ENCODE results near the gene CCL13.

Gene CCL13

DNA sequence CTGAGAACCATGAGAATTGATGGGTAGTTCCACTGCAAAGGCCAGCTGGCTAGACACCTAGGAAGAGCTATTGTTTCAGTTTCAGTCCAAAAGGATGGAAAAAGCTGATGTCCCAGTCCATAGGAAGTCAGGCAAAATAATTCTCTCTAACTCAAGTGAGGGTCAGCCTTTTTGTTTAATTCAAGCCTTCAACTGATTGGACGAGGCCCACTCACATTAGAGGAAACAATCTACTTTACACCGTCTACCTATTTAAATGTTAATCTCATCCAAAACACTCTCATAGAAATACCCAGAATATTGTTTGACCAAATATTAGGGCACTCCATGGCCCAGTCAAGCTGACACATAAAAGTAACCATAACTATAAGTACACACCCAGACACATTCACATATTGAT is 14.4 kb upstream of the CCL13 start:
- no peak for TF ChIP-seq REST (IDR thresholded peaks at IDR 0.05; ENCODE audit: low read depth)
- no peak for TF ChIP-seq EP300 (IDR thresholded peaks at IDR 0.05; ENCODE audit: borderline replicate concordance)
- TF ChIP-seq MAX (IDR thresholded peaks at IDR 0.05), result no peak
- TF ChIP-seq TAF1 (IDR thresholded peaks at IDR 0.05; ENCODE audit: low read depth), result no peak
- TF ChIP-seq RAD21 (IDR thresholded peaks at IDR 0.05; ENCODE audit: low read depth), result no peak
- TF ChIP-seq TCF12 (IDR thresholded peaks at IDR 0.05; ENCODE audit: low read depth), result no peak
- TF ChIP-seq CREB1 (IDR thresholded peaks at IDR 0.05; ENCODE audit: low read depth), result no peak

DNA sequence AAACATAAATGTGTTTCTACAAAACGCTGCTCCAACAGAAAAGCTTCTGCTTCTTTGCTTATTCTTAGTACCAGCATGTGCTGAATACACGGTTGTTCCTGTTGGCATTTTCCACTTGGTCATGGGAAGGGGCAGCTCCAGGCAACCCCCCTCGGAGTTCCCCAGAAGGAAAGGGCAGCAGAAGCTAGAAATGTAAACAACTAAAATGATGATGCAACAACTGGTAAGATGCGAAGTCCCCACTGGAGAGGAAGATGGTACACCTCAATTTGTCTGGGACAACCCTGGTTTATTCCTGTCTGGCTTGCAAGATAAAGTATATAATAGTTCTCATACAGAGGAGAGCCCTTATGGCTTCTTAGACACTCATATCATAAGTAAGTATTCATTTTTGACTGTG is 9.2 kb upstream of the CCL13 start:
- TF ChIP-seq REST (IDR thresholded peaks at IDR 0.05; ENCODE audit: low read depth) (no peak), CEBPB (IDR thresholded peaks at IDR 0.05) (no peak), TEAD4 (IDR thresholded peaks at IDR 0.05) (no peak), FOXM1 (IDR thresholded peaks at IDR 0.05; ENCODE audit: borderline replicate concordance, low read depth) (no peak), EGR1 (IDR thresholded peaks at IDR 0.05) (no peak), YY1 (IDR thresholded peaks at IDR 0.05; ENCODE audit: low read depth) (no peak), ZBTB7A (IDR thresholded peaks at IDR 0.05; ENCODE audit: low read depth) (no peak), EP300 (IDR thresholded peaks at IDR 0.05; ENCODE audit: borderline replicate concordance) (no peak), TAF1 (IDR thresholded peaks at IDR 0.05; ENCODE audit: low read depth) (no peak), MAX (IDR thresholded peaks at IDR 0.05) (no peak), NFIC (IDR thresholded peaks at IDR 0.05) (no peak), RAD21 (IDR thresholded peaks at IDR 0.05; ENCODE audit: low read depth) (no peak)
- TF ChIP-seq, protein P1, sequence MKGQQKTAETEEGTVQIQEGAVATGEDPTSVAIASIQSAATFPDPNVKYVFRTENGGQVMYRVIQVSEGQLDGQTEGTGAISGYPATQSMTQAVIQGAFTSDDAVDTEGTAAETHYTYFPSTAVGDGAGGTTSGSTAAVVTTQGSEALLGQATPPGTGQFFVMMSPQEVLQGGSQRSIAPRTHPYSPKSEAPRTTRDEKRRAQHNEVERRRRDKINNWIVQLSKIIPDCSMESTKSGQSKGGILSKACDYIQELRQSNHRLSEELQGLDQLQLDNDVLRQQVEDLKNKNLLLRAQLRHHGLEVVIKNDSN (IDR thresholded peaks at IDR 0.05), result no peak

DNA sequence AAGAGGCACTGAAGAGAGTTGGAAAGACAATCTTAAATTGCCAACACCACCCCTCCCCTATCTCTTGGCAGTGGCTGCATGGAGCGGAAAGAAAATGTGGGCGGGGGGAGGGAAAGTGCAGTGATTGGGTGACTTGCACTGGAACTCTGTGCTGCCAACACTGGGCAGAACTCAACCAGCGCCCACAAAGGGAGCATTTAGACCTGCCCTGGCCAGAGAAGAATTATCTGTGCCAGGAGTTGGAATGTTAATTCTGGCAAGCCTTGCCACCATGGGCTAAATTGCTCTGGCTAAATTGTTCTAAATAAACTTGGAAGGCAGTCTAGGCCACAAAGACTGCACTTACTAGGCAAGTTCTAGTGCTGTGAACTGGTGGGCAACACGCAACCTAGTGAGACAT is 6.5 kb upstream of the CCL13 start:
- TF ChIP-seq FOXM1 (IDR thresholded peaks at IDR 0.05; ENCODE audit: borderline replicate concordance, low read depth), result no peak
- no peak for TF ChIP-seq RAD21 (IDR thresholded peaks at IDR 0.05; ENCODE audit: low read depth)
- TF ChIP-seq EP300 (IDR thresholded peaks at IDR 0.05; ENCODE audit: borderline replicate concordance), result no peak
- TF ChIP-seq TEAD4 (IDR thresholded peaks at IDR 0.05), result no peak
- no peak for TF ChIP-seq MAX (IDR thresholded peaks at IDR 0.05)
- no peak for TF ChIP-seq TAF1 (IDR thresholded peaks at IDR 0.05; ENCODE audit: low read depth)

DNA sequence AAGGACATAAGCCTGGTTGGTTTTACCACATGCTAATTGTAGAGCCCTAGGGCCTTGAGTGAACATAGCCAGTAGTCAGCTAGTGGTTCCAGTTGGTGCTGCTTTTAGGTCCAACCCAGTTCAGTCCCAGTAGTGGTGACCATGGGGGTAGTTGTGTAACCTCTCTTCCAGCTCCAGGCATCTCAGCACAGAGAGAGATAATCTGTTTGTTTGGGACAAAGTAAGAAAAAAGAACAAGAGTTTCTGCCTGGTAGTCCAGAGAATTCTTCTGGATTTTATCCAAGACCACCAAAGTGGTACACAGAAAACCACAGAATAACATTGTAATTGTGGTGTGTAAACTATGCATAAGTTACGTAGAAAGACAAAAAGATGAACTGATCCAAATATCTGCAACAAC is 5.2 kb upstream of the CCL13 start:
- TF ChIP-seq REST (IDR thresholded peaks at IDR 0.05; ENCODE audit: low read depth) (no peak), MAX (IDR thresholded peaks at IDR 0.05) (no peak), CEBPB (IDR thresholded peaks at IDR 0.05) (no peak), EGR1 (IDR thresholded peaks at IDR 0.05) (no peak), EP300 (IDR thresholded peaks at IDR 0.05; ENCODE audit: borderline replicate concordance) (no peak), NFIC (IDR thresholded peaks at IDR 0.05) (no peak), CREB1 (IDR thresholded peaks at IDR 0.05; ENCODE audit: low read depth) (no peak), FOXM1 (IDR thresholded peaks at IDR 0.05; ENCODE audit: borderline replicate concordance, low read depth) (no peak), TCF12 (IDR thresholded peaks at IDR 0.05; ENCODE audit: low read depth) (no peak), YY1 (IDR thresholded peaks at IDR 0.05; ENCODE audit: low read depth) (no peak), RAD21 (IDR thresholded peaks at IDR 0.05; ENCODE audit: low read depth) (no peak), TEAD4 (IDR thresholded peaks at IDR 0.05) (no peak), ZBTB7A (IDR thresholded peaks at IDR 0.05; ENCODE audit: low read depth) (no peak), TAF1 (IDR thresholded peaks at IDR 0.05; ENCODE audit: low read depth) (no peak)
- TF ChIP-seq, protein P1 (IDR thresholded peaks at IDR 0.05), result no peak

Data from Ishikawa (cell line).